ENCODE data around the gene DFFB.

DFFB gene

GRCh38 chr1:3834701-3835100 is 22.6 kb upstream of the DFFB start:
- no peak for DNase-seq

- DNase-seq = no peak
Measured at GRCh38 chr1:3836421-3836820, 20.9 kb upstream of the DFFB start.

GRCh38 chr1:3837200-3837599 is 20.1 kb upstream of the DFFB start:
- DNase-seq = no peak

GRCh38 chr1:3837685-3838084 is 19.6 kb upstream of the DFFB start:
- no peak for DNase-seq

GRCh38 chr1:3838788-3839187 is 18.5 kb upstream of the DFFB start:
- DNase-seq = no peak

- DNase-seq = no peak
Measured at GRCh38 chr1:3841491-3841890, 15.8 kb upstream of the DFFB start.

GRCh38 chr1:3842912-3843311 is 14.4 kb upstream of the DFFB start:
- DNase-seq = no peak

- no peak for DNase-seq
Measured at GRCh38 chr1:3846541-3846940, 10.7 kb upstream of the DFFB start.

- DNase-seq = no peak
Measured at GRCh38 chr1:3847081-3847480, 10.2 kb upstream of the DFFB start.

GRCh38 chr1:3850857-3851256 is 6.4 kb upstream of the DFFB start:
- DNase-seq = no peak

- DNase-seq = no peak
Measured at GRCh38 chr1:3851292-3851691, 6.0 kb upstream of the DFFB start.

- no peak for DNase-seq
Measured at GRCh38 chr1:3852091-3852490, 5.2 kb upstream of the DFFB start.

GRCh38 chr1:3852711-3853485 is 4.4 kb upstream of the DFFB start:
- DNase-seq = no peak

GRCh38 chr1:3857791-3858129 is 484 bp downstream of the DFFB start:
- no peak for DNase-seq

GRCh38 chr1:3858231-3858981 is 1.1 kb downstream of the DFFB start:
- no peak for DNase-seq

- no peak for DNase-seq
Measured at GRCh38 chr1:3863231-3863935, 6.1 kb downstream of the DFFB start.

- DNase-seq = no peak
Measured at GRCh38 chr1:3864884-3865283, 7.6 kb downstream of the DFFB start.

GRCh38 chr1:3865606-3866160 is 8.4 kb downstream of the DFFB start:
- no peak for DNase-seq

GRCh38 chr1:3868464-3869006 is 11.3 kb downstream of the DFFB start:
- no peak for DNase-seq

- no peak for DNase-seq
Measured at GRCh38 chr1:3869751-3870301, 12.6 kb downstream of the DFFB start.

- DNase-seq = no peak
Measured at GRCh38 chr1:3871451-3871805, 14.2 kb downstream of the DFFB start.

- DNase-seq = no peak
Measured at GRCh38 chr1:3872546-3872945, 15.3 kb downstream of the DFFB start.

- DNase-seq = no peak
Measured at GRCh38 chr1:3874736-3875135, 17.5 kb downstream of the DFFB start.

Data from NCI-H1417 treated with DMSO at 0.1 percent for 48 hours (cell line).